CD4-positive, alpha-beta memory T cell (primary cell): ENCODE data around the gene KDM7A. TPM values are rescaled to one million over a fixed set of nuclear protein-coding genes. Genes with fewer than 3 reads are reported as not detected.
"Not testable (repeated sequence)": the region's sequence is repeated elsewhere in the genome, so short reads cannot be mapped to it uniquely, and the experiment has no call there.

Source experiments
- CTCF ChIA-PET: fragments of 350-600 bp; sonication (Branson Sonifier 250); formaldehyde crosslinking; loops from one replicate; lab custom pipeline; 2021; ENCODE audit warnings: inconsistent platforms; ENCODE audit not compliant: partially characterized antibody; lab: Charles Lee
- POLR2A ChIA-PET: fragments of 350-600 bp; sonication (Branson Sonifier 250); formaldehyde crosslinking; loops from one replicate; lab custom pipeline; 2021; ENCODE audit not compliant: partially characterized antibody; lab: Charles Lee
- DNase-seq, 5 donors: peaks; one replicate each; pipeline versions ENCODE4 v3.0.0 to v3.0.0-alpha.2; 2020 to 2022; ENCODE audit warnings: mixed read lengths in 1 of 5
- H3K27ac ChIP-seq: one replicate; pipeline ENCODE4 v1.7.0; 2013; ENCODE audit warnings: low read depth, low read length
- H3K27me3 ChIP-seq: 2 replicates; pipeline ENCODE4 v1.7.0; 2013; ENCODE audit warnings: mild to moderate bottlenecking, low read length, moderate library complexity; ENCODE audit not compliant: insufficient read depth
- H3K36me3 ChIP-seq: 2 replicates; pipeline ENCODE4 v1.7.0; 2013; ENCODE audit warnings: mild to moderate bottlenecking, low read length, moderate library complexity; ENCODE audit not compliant: insufficient read depth
- H3K4me1 ChIP-seq: 2 replicates; pipeline ENCODE4 v1.7.0; 2013; ENCODE audit warnings: mild to moderate bottlenecking, low read length, moderate library complexity; ENCODE audit not compliant: insufficient read depth
- H3K4me3 ChIP-seq, 2 donors: one replicate each; pipeline ENCODE4 v1.7.0; 2013; ENCODE audit warnings: low read length in 2 of 2, mild to moderate bottlenecking in 1 of 2
- H3K9me3 ChIP-seq, 2 donors: one replicate each; pipeline ENCODE4 v1.7.0; 2013; ENCODE audit warnings: low read length in 2 of 2, control low read depth in 1 of 2; ENCODE audit not compliant: control insufficient read depth in 1 of 2
- H3K27ac Mint-ChIP-seq, 7 donors: one replicate each; pipeline ENCODE4 v1.8.0; 2020 to 2021; ENCODE audit warnings: mixed read lengths in 7 of 7, mild to moderate bottlenecking in 6 of 7, inconsistent platforms in 3 of 7, moderate library complexity in 3 of 7
- H3K27me3 Mint-ChIP-seq, 2 donors: one replicate each; pipeline ENCODE4 v1.8.0; 2020 to 2021; ENCODE audit warnings: mixed read lengths in 2 of 2
- H3K36me3 Mint-ChIP-seq, 2 donors: one replicate each; pipeline ENCODE4 v1.8.0; 2020 to 2021; ENCODE audit warnings: mixed read lengths in 2 of 2, inconsistent platforms in 1 of 2, mild to moderate bottlenecking in 1 of 2
- H3K4me1 Mint-ChIP-seq, 4 donors: one replicate each; pipeline ENCODE4 v1.8.0; 2020 to 2021; ENCODE audit warnings: mixed read lengths in 4 of 4, mild to moderate bottlenecking in 1 of 4
- H3K4me3 Mint-ChIP-seq, 8 donors: one replicate each; pipeline ENCODE4 v1.8.0; 2020 to 2021; ENCODE audit warnings: mixed read lengths in 8 of 8, mild to moderate bottlenecking in 7 of 8, moderate library complexity in 6 of 8, inconsistent platforms in 3 of 8
- H3K9me3 Mint-ChIP-seq, 8 donors: one replicate each; pipeline ENCODE4 v1.8.0; 2020 to 2021; ENCODE audit warnings: mixed read lengths in 8 of 8, mild to moderate bottlenecking in 5 of 8, inconsistent platforms in 3 of 8, moderate library complexity in 1 of 8
- intact Hi-C: fragments of 100-400 bp; cut with micrococcal nuclease; formaldehyde crosslinking; loops from one replicate; pipeline ENCODE4 v1.15.1; 2023
- polyA plus RNA-seq, 2 donors: library from polyadenylated mRNA; unstranded; fragments of 300-500 nt; fragmentation: Illumina TruSeq; gene quantifications; one replicate each; pipeline ENCODE4 v1.2.3, GENCODE V29; 2021
- total RNA-seq, 2 experiments: library from RNA; stranded (reverse); gene quantifications; one replicate each; pipeline ENCODE4 v1.2.3, GENCODE V29; 2021

KDM7A gene
- total and polyA plus RNA-seq, 4 experiments from 2014 or later: 3.3 to 45.9 (median 23.6) TPM

DNA sequence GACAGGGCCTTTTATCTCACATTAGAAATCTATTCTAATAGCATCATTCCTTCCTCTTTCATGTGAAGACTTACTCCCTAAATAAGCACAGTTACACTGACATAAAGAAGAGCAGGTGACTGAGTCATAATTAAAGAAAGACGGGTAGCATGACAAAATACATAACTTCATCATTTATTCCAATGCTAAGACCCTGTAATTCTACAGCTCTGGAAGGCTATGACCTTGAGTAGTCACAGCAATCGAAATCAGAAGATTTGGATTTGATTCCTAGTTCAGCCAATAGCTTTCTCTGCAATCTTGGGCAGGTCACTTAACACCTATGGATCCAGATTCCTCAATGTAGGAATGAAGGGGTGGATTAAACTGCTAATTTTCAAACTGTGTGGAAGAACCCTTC lies 42.7 kb downstream of the KDM7A start:
- Histone ChIP-seq H3K27me3 (no peaks in the 10 kb centered on the region), H3K4me3 (no peak overlapping the region), H3K4me1 (no peaks in the 10 kb centered on the region), H3K9me3 (no peaks in the 10 kb centered on the region), H3K27ac (no peak overlapping the region), H3K36me3 (peaks cover 16% of the 10 kb centered on the region)
- Mint-ChIP-seq H3K27ac (no peak overlapping the region), H3K27me3 (no peaks in the 10 kb centered on the region), H3K36me3 (peaks cover 44 to 55% of the 10 kb centered on the region in 2 donors), H3K9me3 (no peaks in the 10 kb centered on the region), H3K4me3 (no peak overlapping the region), H3K4me1 (peaks cover 3 to 7% (median 6%) of the 10 kb centered on the region in 4 donors)
- ChIA-PET POLR2A (interaction anchor here (1.1 kb wide), 1 partner anchor 43 kb away, joined by 3 read pairs; no protein-coding TSS in a partner anchor), CTCF (no interaction called here)
- intact Hi-C loops: no loop called here
- DNase-seq: no peak

DNA sequence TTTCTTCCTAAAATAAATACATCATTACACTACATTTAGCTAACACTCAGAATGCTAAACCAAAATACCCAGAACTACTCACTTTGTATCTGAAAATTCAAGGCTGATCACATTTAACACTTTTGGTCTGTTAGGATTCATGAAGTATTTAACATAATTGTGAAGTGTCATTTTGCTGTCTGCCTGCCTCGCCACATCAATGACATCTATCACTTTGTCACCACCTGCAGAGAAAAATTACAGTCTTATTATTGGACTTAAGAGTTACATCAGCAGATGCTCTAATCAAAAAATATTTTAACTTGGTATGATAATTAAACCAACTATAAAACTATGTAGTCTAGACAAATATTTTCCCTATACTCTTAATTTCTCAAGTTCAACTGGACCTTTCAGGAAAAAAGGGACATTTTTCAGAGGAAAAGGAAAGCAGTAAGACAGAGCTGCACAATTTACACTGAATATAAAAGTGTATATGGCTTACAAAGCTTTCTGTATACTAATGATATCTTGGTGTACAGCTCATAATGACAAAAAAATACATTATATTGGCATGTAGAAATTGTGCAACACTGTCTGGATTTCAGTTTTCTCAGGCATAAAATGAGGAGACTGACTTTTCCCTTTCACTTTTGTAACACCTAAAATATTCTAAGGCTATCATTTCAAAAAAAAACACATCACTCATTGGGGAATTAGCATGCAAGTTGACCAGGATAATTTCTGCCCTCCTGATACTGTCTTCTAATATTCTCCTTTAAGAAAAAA lies 49.2 kb downstream of the KDM7A start:
- CTCF ChIA-PET: interaction anchor here (0.5 kb wide), 1 partner anchor 13 kb away, joined by 3 read pairs; no protein-coding TSS in a partner anchor

DNA sequence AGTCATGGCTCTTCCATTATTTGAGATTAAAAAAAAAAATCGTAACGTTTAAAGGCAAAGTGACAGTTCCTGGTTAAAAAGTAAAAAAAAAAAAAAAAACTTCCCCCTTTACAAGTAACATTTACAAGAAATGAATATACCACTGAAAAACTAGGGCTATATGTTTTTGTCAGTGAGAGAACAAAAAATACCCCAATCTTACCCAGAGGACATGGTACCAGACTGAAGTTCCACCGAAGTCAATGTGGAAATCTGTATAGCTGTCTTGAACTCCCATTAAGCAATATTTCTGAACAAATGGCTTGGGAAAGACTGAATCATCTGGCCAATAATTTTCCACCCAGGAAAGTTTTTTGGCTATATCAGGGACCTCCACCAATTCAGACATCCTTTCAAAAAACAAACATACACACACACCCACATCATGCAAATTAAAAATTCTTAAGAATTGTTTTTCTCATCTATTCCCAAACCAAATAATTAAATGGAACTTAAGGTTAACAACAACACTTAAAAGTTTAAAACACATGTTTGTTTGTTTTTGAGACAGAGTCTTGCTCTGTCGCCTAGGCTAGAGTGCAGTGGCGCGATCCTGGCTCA lies 50.2 kb downstream of the KDM7A start:
- no peaks in the 10 kb centered on the region for H3K9me3 ChIP-seq
- Mint-ChIP-seq H3K27me3 (no peaks in the 10 kb centered on the region), H3K9me3 (no peaks in the 10 kb centered on the region), H3K27ac (peak overlapping the region in 1 of 7 donors; percentile 37), H3K36me3 (peaks cover 39 to 71% of the 10 kb centered on the region in 2 donors), H3K4me3 (no peak overlapping the region), H3K4me1 (peaks cover 0 to 5% (median under 1%) of the 10 kb centered on the region in 4 donors)
- H3K4me3 ChIP-seq: no peak overlapping the region
- intact Hi-C loops: loop anchor here (5.0 kb wide), 1 partner anchor 41 kb away; no protein-coding TSS in a partner anchor
- no peaks in the 10 kb centered on the region for H3K27me3 ChIP-seq
- DNase-seq: no peak
- no peak overlapping the region for H3K27ac ChIP-seq
- H3K36me3 ChIP-seq: peaks cover 29% of the 10 kb centered on the region
- ChIA-PET POLR2A (no interaction called here), CTCF (no interaction called here)
- H3K4me1 ChIP-seq: no peaks in the 10 kb centered on the region

More for the DNA sequence above, 49.2 kb downstream of the KDM7A start:
- Mint-ChIP-seq H3K36me3 (peaks cover 44 to 75% of the 10 kb centered on the region in 2 donors), H3K27me3 (no peaks in the 10 kb centered on the region), H3K4me1 (peaks cover 0 to 5% (median under 1%) of the 10 kb centered on the region in 4 donors), H3K9me3 (no peaks in the 10 kb centered on the region), H3K4me3 (no peak overlapping the region), H3K27ac (peak overlapping the region in 2 of 7 donors; percentile 1 to 60)
- Histone ChIP-seq H3K27me3 (no peaks in the 10 kb centered on the region), H3K4me3 (no peak overlapping the region), H3K9me3 (no peaks in the 10 kb centered on the region), H3K27ac (no peak overlapping the region), H3K4me1 (no peaks in the 10 kb centered on the region), H3K36me3 (peaks cover 34% of the 10 kb centered on the region)
- intact Hi-C loops: loop anchor here (5.0 kb wide), 1 partner anchor 40 kb away; no protein-coding TSS in a partner anchor
- DNase-seq: no peak
- POLR2A ChIA-PET: no interaction called here

DNA sequence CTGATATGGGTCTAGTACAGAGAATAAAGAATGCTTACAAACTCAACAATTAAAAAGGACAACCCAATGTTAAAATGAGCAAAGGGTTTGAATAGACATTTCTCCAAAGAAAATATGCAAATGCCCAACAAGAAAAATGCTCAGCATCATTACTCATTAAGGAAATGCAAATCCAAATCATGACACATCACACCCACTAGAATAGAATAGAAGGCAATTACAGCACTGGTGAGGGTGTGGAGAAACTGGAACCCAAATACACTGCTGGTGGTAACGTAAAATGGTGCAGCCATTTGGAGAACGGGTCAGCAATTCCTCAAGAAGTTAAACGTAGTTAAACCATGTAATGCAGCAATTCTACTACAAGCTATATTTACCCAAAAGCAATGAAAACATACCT lies 53.8 kb downstream of the KDM7A start:
- Histone ChIP-seq H3K27ac (no peak overlapping the region), H3K9me3 (no peaks in the 10 kb centered on the region), H3K4me1 (no peaks in the 10 kb centered on the region), H3K36me3 (peaks cover 30% of the 10 kb centered on the region), H3K27me3 (no peaks in the 10 kb centered on the region), H3K4me3 (no peak overlapping the region)
- H3K4me3 Mint-ChIP-seq: no peak overlapping the region
- H3K27me3 Mint-ChIP-seq: no peaks in the 10 kb centered on the region
- H3K36me3 Mint-ChIP-seq: peaks cover 37 to 64% of the 10 kb centered on the region in 2 donors
- no peak for DNase-seq
- POLR2A ChIA-PET: no interaction called here
- CTCF ChIA-PET: no interaction called here
- peak overlapping the region in 1 of 7 donors; percentile 22 for H3K27ac Mint-ChIP-seq
- no peaks in the 10 kb centered on the region for H3K9me3 Mint-ChIP-seq
- intact Hi-C loops: loop anchor here (5.0 kb wide), 1 partner anchor 179 kb away; no protein-coding TSS in a partner anchor
- peaks cover 0 to 5% (median 0%) of the 10 kb centered on the region in 4 donors for H3K4me1 Mint-ChIP-seq

DNA sequence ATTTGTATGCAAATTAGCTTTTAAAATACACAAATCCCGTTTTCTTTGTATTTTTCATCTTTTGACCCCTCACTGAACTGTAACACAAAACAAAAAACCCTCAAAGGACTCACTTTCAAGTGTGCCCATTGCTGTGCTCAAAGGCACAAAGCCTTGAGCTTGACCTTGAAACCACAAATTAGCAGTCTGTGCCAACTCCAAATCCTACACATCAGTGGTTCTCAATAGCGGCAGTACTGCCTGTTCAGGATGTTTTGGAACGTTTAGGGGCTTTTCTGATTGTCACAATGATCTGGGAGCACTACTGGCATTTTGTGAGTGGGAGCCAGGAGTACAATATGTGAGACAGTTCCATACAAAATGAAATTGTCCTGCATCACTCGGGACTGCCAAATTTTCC lies 55.5 kb downstream of the KDM7A start:
- intact Hi-C loops: loop anchor here (5.0 kb wide), 1 partner anchor 181 kb away; no protein-coding TSS in a partner anchor
- Mint-ChIP-seq H3K27ac (no peak overlapping the region), H3K36me3 (peaks cover 40 to 62% of the 10 kb centered on the region in 2 donors), H3K27me3 (no peaks in the 10 kb centered on the region), H3K4me1 (peaks cover 0 to 5% (median 0%) of the 10 kb centered on the region in 4 donors), H3K4me3 (no peak overlapping the region), H3K9me3 (no peaks in the 10 kb centered on the region)
- Histone ChIP-seq H3K27me3 (no peaks in the 10 kb centered on the region), H3K4me3 (no peak overlapping the region), H3K4me1 (no peaks in the 10 kb centered on the region), H3K9me3 (no peaks in the 10 kb centered on the region), H3K36me3 (peaks cover 24% of the 10 kb centered on the region), H3K27ac (no peak overlapping the region)
- CTCF ChIA-PET: no interaction called here
- POLR2A ChIA-PET: no interaction called here
- DNase-seq: no peak

DNA sequence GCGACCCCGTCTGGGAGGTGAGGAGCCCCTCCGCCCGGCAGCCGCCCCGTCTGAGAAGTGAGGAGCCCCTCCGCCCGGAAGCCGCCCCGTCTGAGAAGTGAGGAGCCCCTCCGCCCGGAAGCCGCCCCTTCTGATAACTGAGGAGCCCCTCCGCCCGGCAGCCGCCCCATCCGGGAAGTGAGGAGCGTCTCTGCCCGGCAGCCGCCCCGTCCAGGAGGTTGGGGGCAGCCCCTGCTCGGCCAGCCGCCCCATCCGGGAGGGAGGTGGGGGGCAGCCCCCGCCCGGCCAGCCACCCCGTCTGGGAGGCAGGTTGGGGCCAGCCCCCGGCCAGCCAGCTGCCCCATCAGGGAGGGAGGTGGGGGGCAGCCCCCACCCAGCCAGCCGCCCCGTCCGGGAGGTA lies 62.0 kb downstream of the KDM7A start:
- H3K27ac Mint-ChIP-seq, H3K4me1 ChIP-seq, intact Hi-C loops, H3K9me3 ChIP-seq, H3K4me3 Mint-ChIP-seq, H3K27ac ChIP-seq, H3K4me3 ChIP-seq, DNase-seq, H3K9me3 Mint-ChIP-seq, POLR2A ChIA-PET, H3K4me1 Mint-ChIP-seq, CTCF ChIA-PET, H3K27me3 Mint-ChIP-seq, H3K27me3 ChIP-seq: not testable (repeated sequence)
- H3K36me3 Mint-ChIP-seq: peaks cover 52 to 54% of the 10 kb centered on the region in 2 donors
- H3K36me3 ChIP-seq: peaks cover 28% of the 10 kb centered on the region

DNA sequence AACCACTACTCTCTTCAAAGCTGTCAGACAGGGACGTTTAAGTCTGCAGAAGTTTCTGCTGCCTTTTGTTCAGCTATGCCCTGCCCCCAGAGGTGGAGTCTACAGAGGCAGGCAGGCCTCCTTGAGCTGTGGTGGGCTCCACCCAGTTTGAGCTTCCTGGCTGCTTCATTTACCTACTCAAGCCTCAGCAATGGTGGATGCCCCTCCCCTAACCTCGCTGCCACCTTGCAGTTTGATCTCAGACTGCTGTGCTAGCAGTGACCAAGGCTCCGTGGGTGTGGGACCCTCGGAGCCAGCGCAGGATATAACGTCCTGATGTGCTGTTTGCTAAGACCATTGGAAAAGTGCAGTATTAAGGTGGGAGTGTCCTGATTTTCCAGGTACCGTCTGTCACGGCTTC lies 68.0 kb downstream of the KDM7A start:
- intact Hi-C loops, H3K27me3 Mint-ChIP-seq, H3K4me1 ChIP-seq, POLR2A ChIA-PET, H3K9me3 Mint-ChIP-seq, H3K27ac ChIP-seq, H3K4me3 Mint-ChIP-seq, H3K9me3 ChIP-seq, H3K4me3 ChIP-seq, H3K27me3 ChIP-seq: not testable (repeated sequence)
- H3K36me3 ChIP-seq: peaks cover 27% of the 10 kb centered on the region
- CTCF ChIA-PET: interaction anchor here (1.5 kb wide), 1 partner anchor 11 kb away, joined by 3 read pairs; no protein-coding TSS in a partner anchor
- DNase-seq: peak in 2 of 5 donors; percentile 6 to 9
- peaks cover 50 to 58% of the 10 kb centered on the region in 2 donors for H3K36me3 Mint-ChIP-seq
- peak overlapping the region in 1 of 7 donors; percentile 22 for H3K27ac Mint-ChIP-seq
- peaks cover 3 to 12% (median 6%) of the 10 kb centered on the region in 4 donors for H3K4me1 Mint-ChIP-seq
